SK-MEL-5 (cell line): ENCODE measurements around the gene NAV2. TPM values are rescaled to one million over a fixed set of nuclear protein-coding genes. Genes with fewer than 3 reads are reported as not detected.

Experiments
- DNase-seq: peaks from one replicate; pipeline ENCODE4 v3.0.0-alpha.2; 2016; ENCODE audit warnings: low read depth, low spot score
- in situ Hi-C: cut with HindIII; loops from 2 replicates; pipeline ENCODE4 v1.10.0; 2016; ENCODE audit warnings: low sequenced_read_pairs, high pct_unique_total_duplicates, low pct_unique_long_range_greater_than_20kb
- total RNA-seq: library from RNA; depleted of rRNA; stranded (reverse); fragments of >200 nt; shearing (Covaris generic); gene quantifications from 2 replicates; pipeline ENCODE4 v1.2.3, GENCODE V29; 2014

Gene NAV2
- total RNA-seq, 1 experiment from 2014 or later = 14.5 TPM

DNA sequence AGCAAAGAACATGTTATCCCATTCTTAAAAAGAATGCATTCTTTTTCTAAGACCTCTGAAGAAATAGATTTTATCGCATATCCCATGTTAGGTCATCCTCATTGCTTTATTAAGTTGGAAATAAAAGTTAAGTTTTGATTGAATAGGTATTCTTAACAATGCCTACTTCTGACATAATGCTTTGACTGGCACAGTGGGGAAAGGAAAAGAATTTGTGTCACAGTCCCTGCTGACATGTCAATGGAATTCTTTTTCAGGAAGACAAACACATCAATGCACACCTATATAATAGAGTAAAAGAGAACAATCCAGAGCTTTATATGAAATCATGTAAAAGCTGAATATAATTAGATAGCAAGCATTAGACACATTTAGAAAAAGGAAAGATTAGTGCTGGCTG, 341.9 kb downstream of the NAV2 start:
- DNase-seq = no peak
- in situ Hi-C loops = no loop called here

DNA sequence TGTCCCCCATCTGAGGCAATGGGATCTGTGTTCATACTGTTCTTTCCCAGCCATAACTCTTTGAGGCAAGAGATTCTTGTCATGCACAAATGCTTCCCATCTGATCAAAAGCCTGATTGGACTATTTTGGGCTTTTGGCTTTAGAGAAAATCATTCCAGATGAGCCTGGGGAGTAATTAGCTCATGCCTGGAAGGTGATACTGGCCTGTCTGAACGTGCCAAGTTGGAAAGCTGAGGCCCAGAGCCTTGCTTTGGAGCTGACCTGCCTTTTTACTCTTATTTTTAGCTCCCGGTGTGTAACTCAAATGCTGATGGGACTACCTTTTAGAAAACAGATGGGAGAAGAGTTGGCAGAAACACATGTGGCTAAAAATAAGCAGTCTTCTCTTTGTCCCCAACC, 342.7 kb downstream of the NAV2 start:
- DNase-seq = no peak
- in situ Hi-C loops = no loop called here

DNA sequence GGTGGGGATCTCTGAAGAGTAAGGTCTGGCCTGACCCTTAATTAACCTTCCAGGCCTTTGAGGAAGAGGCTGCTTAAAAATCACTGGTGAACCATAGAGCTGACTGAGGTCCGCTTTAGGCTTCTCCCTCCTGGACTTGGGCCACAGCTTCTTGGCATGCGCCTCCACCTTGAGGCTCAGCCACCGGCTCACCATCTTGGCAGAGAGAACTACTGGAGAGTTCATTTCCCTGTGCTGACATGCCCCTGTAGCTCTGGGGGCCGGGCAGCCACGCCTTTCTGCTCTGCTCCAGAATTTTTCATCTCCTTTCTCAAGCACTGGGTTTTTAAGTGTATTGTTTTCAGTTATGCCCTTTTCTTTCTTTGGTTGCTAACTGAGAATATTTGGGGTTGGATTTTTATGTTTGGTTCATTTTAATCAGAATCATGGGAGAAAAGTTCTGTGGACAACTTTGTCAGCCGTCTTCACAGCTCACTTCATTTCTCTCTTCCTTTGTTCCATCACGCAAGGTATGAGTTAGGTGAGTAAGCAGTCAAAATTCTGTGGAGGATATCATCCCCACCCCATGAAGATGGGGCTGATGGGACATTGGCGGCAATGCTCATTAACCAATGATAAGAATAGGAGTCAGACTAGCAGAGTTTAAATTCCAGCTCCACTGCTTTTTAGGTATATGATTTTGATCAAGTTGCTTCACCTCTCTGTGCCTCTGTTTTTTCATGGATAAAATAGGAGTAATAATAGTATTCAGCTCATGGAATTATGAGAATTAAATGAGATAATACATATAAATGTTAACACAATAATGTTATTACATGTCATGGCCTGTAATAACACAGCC, 343.7 kb downstream of the NAV2 start:
- DNase-seq = no peak
- in situ Hi-C loops = no loop called here

DNA sequence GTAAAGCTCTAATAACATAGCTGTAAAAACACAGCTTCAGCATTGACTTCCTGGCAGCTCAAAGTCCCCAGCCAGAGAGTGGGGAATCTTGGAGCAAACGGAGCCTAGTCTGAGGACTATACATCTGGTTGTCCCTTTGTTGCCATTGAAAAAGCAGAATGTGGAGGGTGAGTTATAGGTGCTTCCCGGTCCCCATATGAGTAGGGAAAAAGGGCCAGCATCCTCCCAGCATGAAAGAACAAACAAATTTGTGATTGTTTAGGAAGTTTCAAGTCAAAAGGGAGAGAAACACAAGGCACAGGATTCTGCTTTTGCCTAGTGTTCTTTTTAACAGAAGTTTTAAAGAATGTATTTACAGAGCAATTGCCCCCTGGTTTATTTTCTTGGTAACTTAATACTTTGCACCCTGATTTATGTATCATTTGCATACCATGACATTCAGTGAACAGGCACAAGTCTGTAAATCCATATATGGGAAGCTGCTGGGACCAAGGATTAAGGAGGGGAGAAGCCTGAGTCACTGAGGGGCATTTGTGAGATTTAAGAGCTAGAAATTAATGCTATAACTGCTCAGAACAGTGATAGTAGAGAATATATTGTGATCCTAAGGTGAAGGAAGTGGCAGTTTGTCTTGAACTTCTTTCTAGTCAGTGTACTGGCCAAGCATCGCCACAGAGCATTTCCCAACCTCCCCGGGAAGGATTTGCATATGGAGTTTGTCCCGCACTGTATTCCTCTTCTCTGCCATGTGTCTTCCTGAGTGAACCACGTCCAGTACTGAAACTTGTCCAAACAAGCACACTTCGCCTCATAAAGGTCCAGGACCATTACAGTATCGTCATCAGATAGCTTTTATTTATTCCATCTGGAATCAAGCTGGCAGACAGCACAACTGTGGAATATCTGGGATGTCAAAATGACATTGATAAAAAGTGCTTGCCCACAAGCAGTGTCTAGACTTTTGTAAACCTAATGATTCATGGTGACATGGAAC, 344.6 kb downstream of the NAV2 start:
- in situ Hi-C loops = no loop called here
- no peak for DNase-seq

DNA sequence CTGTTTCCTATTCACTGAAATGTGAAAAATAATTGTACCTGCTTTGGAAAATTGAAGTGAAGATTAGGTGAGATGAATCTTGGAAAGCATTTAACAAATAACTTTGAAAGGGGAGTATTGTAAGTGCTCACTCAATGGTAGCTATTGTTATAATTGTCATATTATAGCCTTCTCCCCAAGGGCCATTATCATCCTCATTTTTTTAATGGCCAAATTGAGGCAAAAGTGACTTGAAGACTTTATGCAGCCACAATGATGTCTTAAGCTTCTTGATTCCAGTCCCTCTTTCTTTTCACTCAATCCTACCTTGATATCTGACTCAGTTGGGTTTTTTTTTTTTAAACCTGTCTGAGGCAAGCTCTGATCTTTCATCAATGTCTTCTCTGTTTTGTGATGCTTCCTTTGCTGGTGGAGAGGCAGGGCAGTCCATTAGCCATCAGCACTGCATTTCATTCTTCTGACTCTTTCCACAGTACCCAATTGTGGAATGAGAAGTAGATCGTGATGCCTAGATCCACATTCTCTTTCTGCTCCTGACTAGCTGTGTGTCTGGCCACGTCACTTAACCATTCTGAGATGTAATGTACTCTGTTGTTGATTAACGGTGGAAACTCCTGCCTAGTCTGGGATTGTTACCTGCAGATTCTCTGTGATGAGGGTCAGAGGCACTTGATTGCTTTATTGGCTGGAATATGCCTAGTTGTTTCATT, 346.3 kb downstream of the NAV2 start:
- in situ Hi-C loops = no loop called here
- DNase-seq = no peak

DNA sequence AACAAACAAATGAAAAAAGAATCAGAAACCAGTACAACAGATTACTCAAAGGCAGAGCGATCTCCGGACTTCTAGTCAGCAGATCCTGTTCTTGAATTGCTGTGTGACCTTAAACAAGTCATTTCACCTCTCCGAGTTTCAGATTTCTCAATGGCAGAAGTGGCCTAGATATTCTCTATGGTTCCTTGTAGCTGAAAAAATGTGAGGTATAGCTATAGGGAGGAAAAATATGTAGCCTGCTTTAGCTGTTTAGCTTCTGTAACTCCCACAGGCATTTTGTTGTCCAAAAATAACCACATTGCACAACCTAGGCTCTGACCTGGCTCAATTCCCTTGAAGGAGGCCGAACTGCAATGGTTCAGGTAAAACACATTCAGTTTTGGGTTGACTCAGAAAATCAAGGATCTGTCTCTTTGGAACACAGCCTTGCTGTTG, 347.0 kb downstream of the NAV2 start:
- DNase-seq = no peak
- in situ Hi-C loops = no loop called here

GRCh38 chr11:20060181-20060580, 347.5 kb downstream of the NAV2 start:
- in situ Hi-C loops = no loop called here
- no peak for DNase-seq

- in situ Hi-C loops = no loop called here
- DNase-seq = no peak
Measured at GRCh38 chr11:20060647-20061205, 348.1 kb downstream of the NAV2 start.

GRCh38 chr11:20061776-20062175, 349.1 kb downstream of the NAV2 start:
- DNase-seq = no peak
- in situ Hi-C loops = no loop called here

- in situ Hi-C loops = no loop called here
- DNase-seq = no peak
Measured at GRCh38 chr11:20064961-20065405, 352.3 kb downstream of the NAV2 start.

GRCh38 chr11:20065406-20065805, 352.8 kb downstream of the NAV2 start:
- no peak for DNase-seq
- in situ Hi-C loops = no loop called here

- no peak for DNase-seq
Measured at GRCh38 chr11:20066013-20066782, 353.6 kb downstream of the NAV2 start.

DNA sequence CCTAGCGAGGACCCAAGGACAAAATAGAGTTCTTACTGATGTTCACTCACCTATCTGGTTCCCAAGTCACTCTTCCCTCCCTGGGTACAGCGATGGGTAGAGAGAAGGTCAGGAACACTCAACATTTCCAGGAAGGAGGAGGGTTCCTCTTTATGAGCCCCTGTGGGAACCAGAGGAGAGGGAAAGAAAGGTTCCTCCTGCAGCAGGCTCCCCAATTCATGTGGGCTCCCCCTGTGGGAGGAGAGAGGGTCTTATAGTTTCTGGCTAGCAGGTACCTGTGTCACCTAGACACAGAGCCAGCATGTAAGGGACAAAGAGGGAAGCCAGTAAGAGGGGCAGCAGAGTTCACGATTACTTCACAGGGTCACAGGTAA, 354.1 kb downstream of the NAV2 start:
- in situ Hi-C loops = no loop called here
- DNase-seq = no peak

More at GRCh38 chr11:20066013-20066782, 353.6 kb downstream of the NAV2 start:
- in situ Hi-C loops = no loop called here

DNA sequence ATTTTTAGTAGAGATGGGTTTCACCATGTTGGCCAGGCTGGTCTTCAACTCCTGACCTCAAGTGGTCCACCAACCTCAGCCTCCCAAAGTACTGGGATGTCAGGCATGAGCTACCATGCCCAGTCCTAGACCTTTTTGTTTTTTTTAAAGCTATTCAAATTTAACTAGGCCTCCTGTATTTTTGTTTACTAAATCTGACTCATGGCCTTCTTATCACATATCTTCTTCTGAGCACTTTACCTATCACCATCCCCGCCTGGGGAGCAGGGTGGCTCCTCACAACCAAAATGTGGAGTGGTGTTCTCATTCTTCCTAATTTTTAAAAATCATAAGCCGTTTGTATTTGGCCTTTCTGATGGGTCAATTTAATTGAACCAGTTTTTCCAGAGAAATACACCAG, 355.0 kb downstream of the NAV2 start:
- DNase-seq = no peak
- in situ Hi-C loops = no loop called here

DNA sequence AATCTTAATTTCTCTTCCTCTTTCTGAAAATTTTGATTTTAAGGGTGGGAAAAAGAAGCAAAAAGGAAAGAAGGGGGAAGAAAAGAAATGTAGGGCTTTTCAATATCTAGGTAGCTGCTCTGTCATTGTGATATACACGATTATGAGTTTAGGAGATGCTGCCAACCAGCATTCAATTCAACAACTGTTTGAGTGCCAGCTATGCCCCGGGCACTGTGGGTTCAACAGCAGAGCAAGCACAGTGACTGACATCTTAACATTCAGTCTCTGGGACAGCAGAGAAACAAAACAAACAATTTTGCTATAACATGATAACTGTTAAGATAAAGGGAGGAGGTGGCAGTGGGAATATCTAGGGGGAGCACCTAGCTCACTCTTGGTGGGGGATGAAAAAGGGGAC, 356.1 kb downstream of the NAV2 start:
- DNase-seq = no peak
- in situ Hi-C loops = no loop called here

DNA sequence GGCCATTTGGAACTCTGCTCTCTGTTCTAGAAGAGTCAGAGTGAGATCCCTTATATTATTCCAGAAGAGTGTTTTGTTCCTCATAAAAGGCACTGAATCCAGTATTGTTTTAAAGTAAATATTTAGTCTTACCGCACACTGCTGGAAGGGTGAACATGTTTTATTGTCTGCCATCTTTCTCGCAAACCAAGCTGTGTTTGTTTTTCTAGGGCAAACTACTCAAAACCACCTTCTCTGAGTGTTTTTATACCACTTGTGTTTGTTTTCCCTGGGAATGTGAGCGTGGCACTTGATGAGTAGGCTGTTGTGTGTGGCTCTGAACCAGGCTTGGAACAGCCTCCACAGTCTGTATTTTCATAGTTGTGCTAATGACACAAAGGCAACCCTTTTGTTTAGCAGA, 357.8 kb downstream of the NAV2 start:
- in situ Hi-C loops = no loop called here
- no peak for DNase-seq

DNA sequence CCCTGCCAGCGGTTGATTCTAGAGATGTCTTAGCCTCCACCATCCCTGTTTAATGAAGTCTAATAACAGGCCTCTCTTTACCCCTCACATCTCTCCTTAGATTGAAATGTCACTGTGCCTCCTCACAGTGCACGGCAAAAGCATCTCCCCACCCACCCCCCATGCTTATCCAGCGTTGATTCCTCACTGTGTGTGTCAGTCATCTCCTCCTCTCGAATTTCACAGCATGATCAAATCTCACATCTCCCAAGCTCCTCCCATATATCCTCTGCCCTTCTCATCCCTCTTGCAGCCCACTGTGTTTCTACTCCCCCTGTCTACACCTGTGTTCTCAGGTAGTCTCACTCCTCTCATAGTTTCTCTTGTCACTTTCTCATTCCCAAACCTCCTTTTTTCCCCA, 363.0 kb downstream of the NAV2 start:
- no peak for DNase-seq
- in situ Hi-C loops = no loop called here
